Heart right ventricle (tissue), 16 donors: ENCODE measurements around the gene ATP5F1E. TPM values are rescaled to one million over a fixed set of nuclear protein-coding genes. Genes with fewer than 3 reads are reported as not detected.
"Not testable (repeated sequence)": the region's sequence is repeated elsewhere in the genome, so short reads cannot be mapped to it uniquely, and the experiment has no call there.

Experiments
- ATAC-seq, 8 donors: fragments of 200-7000 bp; cut with Tn5 transposase; one replicate each; pipeline ENCODE4 v1.9.1; 2020; ENCODE audit warnings: mild to moderate bottlenecking in 8 of 8, moderate library complexity in 8 of 8, moderate number of reproducible peaks in 1 of 8
- DNase-seq, 2 donors: peaks; one replicate each; pipeline ENCODE4 v3.0.0-alpha.2; 2020
- H3K27ac ChIP-seq, 10 donors: fragments of 200-600 bp; sonication (generic) in 2 of 10; one replicate each; pipeline versions ENCODE4 v1.5.0 to v1.8.0; 2020 to 2022; ENCODE audit warnings: mild to moderate bottlenecking in 3 of 10
- H3K27me3 ChIP-seq, 7 donors: fragments of 200-600 bp; one replicate each; pipeline ENCODE4 v1.8.0; 2021 to 2022; ENCODE audit warnings: mild to moderate bottlenecking in 2 of 7
- H3K36me3 ChIP-seq, 9 donors: fragments of 200-600 bp; sonication (generic) in 1 of 9; one replicate each; pipeline versions ENCODE4 v1.5.0 to v1.8.0; 2020 to 2022; ENCODE audit warnings: mild to moderate bottlenecking in 2 of 9
- H3K4me1 ChIP-seq, 9 donors: fragments of 200-600 bp; sonication (generic) in 1 of 9; one replicate each; pipeline versions ENCODE4 v1.5.0 to v1.8.0; 2020 to 2022; ENCODE audit warnings: mild to moderate bottlenecking in 4 of 9
- H3K4me3 ChIP-seq, 10 donors: fragments of 200-600 bp; sonication (generic) in 2 of 10; one replicate each; pipeline versions ENCODE4 v1.5.0 to v1.8.0; 2020 to 2022; ENCODE audit warnings: mild to moderate bottlenecking in 7 of 10, moderate library complexity in 2 of 10
- H3K9me3 ChIP-seq, 11 donors: fragments of 200-600 bp in 10 of 11; sonication (generic) in 2 of 11; one replicate each; pipeline versions ENCODE4 v1.5.0 to v1.8.0; 2013 to 2022; ENCODE audit warnings: mild to moderate bottlenecking in 2 of 11, control low read depth in 1 of 11, moderate library complexity in 1 of 11
- WGBS, 2 donors: extraction: QIAGEN DNeasy Blood & Tissue Kit; methylation state at CpG; one replicate each; pipeline ENCODE4 v1.1.7; 2013; ENCODE audit warnings: inconsistent platforms in 1 of 2; 5-methylcytosine and 5-hydroxymethylcytosine counted together
- intact Hi-C, 10 donors: fragments of 100-400 bp; cut with DNase I; formaldehyde crosslinking; loops; one replicate each; pipeline versions ENCODE4 v1.11.1 to v1.14.2; 2022
- polyA plus RNA-seq, 2 donors: library from polyadenylated mRNA; stranded (reverse); fragments of 200-250 nt; gene quantifications; one replicate each; pipeline ENCODE4 v1.2.3, GENCODE V29; 2013
- total RNA-seq, 10 donors: library from RNA; stranded (reverse); fragmentation: NEBNext Ultra II Directional in 3 of 10; extraction: Animal tissue kit (Norgen Biotek cat#: 25700) in 3 of 10; gene quantifications; one replicate each; pipeline versions ENCODE4 v1.2.1 to v1.2.4, GENCODE V29; 2021 to 2023
- TF ChIP-seq, protein P1 (sequence below), 9 donors: fragments of 200-600 bp; sonication (generic) in 2 of 9; IDR thresholded peaks; one replicate each; pipeline versions ENCODE4 v1.5.0 to v1.8.0; 2021 to 2022; ENCODE audit warnings: antibody characterized with exemption in 9 of 9, mild to moderate bottlenecking in 5 of 9, moderate library complexity in 1 of 9
- donor health status: Arrhythmogenic right ventricular cardiomyopathy.
- donor health status: ischemic (EF 13 %, LVEDD 7.1; RV severe dilation, severe dysfunction).
- donor health status: healthy with polysubstance abuse.
- donor health status: DM: no; HTN: yes; CAD: no.
- donor health status: DM: no; HTN: no; CAD: no.
- donor health status: ischemic (EF 25% LVEDD 6.9; RV normal size, moderate dysfunction).
- donor health status: ischemic (EF 25% LVEDD 5.7; RV mildly dilated, moderate dysfunction).
- donor health status: healthy.
- donor health status: DM: yes; HTN: yes; CAD: no.
- donor health status: Ischemic cardiomyopathy.
- donor health status: ischemic (EF 35%, LVEDD 5.7; RV mildly dilated, moderate dysfunction).
- donor health status: nonischemic (EF 11% LVEDD 7.7; RV severe dilation, severe dysfunction).
- donor health status: DM: yes; HTN: yes; CAD: no.
- donor health status: PGD.
- donor health status: ischemic (EF 29% LVEDD 5.4; RV normal size, mild dysfunction).
- donor health status: nonischemic (EF 23%, LVEDD 6.1; RV moderate dilation, normal function).

ATP5F1E gene
- total and polyA plus RNA-seq, 12 donors = 84.7 to 155 (median 121) TPM

GRCh38 chr20:58986968-58987517, 45.1 kb downstream of the ATP5F1E start:
- 66 to 73% methylated on average over 8 of the region's 8 CpGs for WGBS, 2 donors
- no peak for ATAC-seq

GRCh38 chr20:58986286-58986967, 45.7 kb downstream of the ATP5F1E start:
- intact Hi-C loops = loop anchor here in 3 of 10 donors (5.0 to 10.0 kb wide), 3 partner anchors 46 to 1272 kb away; partner anchors contain the start of genes ATP5F1E (in 2 of the 3) and PMEPA1 (in 1 of the 3)
- Histone ChIP-seq H3K36me3 (peaks cover 3 to 58% (median 50%) of the 10 kb centered on the region in 9 donors), H3K27me3 (no peaks in the 10 kb centered on the region), H3K27ac (no peak overlapping the region), H3K9me3 (no peaks in the 10 kb centered on the region), H3K4me3 (no peak overlapping the region), H3K4me1 (peaks cover 0 to 42% (median 35%) of the 10 kb centered on the region in 9 donors)
- DNase-seq (no peak), ATAC-seq (no peak)
- 68 to 74% methylated on average over 9 of the region's 9 CpGs for WGBS, 2 donors
- TF ChIP-seq, protein P1, sequence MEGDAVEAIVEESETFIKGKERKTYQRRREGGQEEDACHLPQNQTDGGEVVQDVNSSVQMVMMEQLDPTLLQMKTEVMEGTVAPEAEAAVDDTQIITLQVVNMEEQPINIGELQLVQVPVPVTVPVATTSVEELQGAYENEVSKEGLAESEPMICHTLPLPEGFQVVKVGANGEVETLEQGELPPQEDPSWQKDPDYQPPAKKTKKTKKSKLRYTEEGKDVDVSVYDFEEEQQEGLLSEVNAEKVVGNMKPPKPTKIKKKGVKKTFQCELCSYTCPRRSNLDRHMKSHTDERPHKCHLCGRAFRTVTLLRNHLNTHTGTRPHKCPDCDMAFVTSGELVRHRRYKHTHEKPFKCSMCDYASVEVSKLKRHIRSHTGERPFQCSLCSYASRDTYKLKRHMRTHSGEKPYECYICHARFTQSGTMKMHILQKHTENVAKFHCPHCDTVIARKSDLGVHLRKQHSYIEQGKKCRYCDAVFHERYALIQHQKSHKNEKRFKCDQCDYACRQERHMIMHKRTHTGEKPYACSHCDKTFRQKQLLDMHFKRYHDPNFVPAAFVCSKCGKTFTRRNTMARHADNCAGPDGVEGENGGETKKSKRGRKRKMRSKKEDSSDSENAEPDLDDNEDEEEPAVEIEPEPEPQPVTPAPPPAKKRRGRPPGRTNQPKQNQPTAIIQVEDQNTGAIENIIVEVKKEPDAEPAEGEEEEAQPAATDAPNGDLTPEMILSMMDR (IDR thresholded peaks at IDR 0.05) = no peak

More at GRCh38 chr20:58986968-58987517, 45.1 kb downstream of the ATP5F1E start:
- intact Hi-C loops = loop anchor here in 3 of 10 donors (5.0 to 10.0 kb wide), 3 partner anchors 45 to 1272 kb away; partner anchors contain the start of genes ATP5F1E (in 2 of the 3) and PMEPA1 (in 1 of the 3)
- H3K4me3 ChIP-seq = no peak overlapping the region
- peaks cover 0 to 39% (median 31%) of the 10 kb centered on the region in 9 donors for H3K4me1 ChIP-seq
- peaks cover 3 to 64% (median 57%) of the 10 kb centered on the region in 9 donors for H3K36me3 ChIP-seq
- TF ChIP-seq, protein P1 (IDR thresholded peaks at IDR 0.05) = no peak
- H3K9me3 ChIP-seq = no peaks in the 10 kb centered on the region
- no peaks in the 10 kb centered on the region for H3K27me3 ChIP-seq
- no peak for DNase-seq
- H3K27ac ChIP-seq = no peak overlapping the region

DNA sequence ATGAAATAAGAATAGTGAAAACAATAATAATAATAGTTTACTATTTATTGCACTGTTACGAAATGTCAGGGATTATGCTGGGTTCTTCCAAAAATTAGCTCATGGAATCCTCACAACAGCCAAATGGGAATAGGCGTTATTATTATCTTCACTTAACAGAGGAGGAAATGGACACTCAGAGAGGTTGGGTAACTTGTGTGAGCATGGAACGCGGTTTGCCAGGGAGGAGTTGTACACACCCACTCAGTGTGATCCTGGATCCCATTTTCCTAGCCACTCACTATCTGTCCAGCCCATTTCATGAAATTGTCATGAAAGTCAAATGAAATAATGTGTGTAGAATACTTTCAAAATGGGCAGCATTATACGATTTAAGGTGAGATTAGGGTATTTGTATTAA, 46.5 kb downstream of the ATP5F1E start:
- intact Hi-C loops = loop anchor here in 3 of 10 donors (5.0 to 10.0 kb wide), 3 partner anchors 47 to 1271 kb away; partner anchors contain the start of genes ATP5F1E (in 2 of the 3) and PMEPA1 (in 1 of the 3)
- Histone ChIP-seq H3K27ac (no peak overlapping the region), H3K4me1 (peaks cover 0 to 42% (median 35%) of the 10 kb centered on the region in 9 donors), H3K4me3 (no peak overlapping the region), H3K36me3 (peaks cover 3 to 50% (median 43%) of the 10 kb centered on the region in 9 donors), H3K9me3 (no peaks in the 10 kb centered on the region), H3K27me3 (no peaks in the 10 kb centered on the region)
- ATAC-seq (peak in 1 of 8 donors; percentile 41), DNase-seq (no peak)
- TF ChIP-seq, protein P1 (IDR thresholded peaks at IDR 0.05) = no peak
- 67 to 77% methylated on average over 5 of the region's 5 CpGs for WGBS, 2 donors

GRCh38 chr20:58984691-58985090, 47.4 kb downstream of the ATP5F1E start:
- intact Hi-C loops = loop anchor here in 7 of 10 donors (5.0 to 10.0 kb wide), 8 partner anchors 48 to 1270 kb away; partner anchors contain the start of genes ATP5F1E (in 3 of the 7) and PMEPA1 (in 1 of the 7)
- Histone ChIP-seq H3K36me3 (peaks cover 3 to 40% (median 33%) of the 10 kb centered on the region in 9 donors), H3K9me3 (no peaks in the 10 kb centered on the region), H3K4me1 (peaks cover 0 to 45% (median 35%) of the 10 kb centered on the region in 9 donors), H3K27ac (no peak overlapping the region), H3K27me3 (no peaks in the 10 kb centered on the region), H3K4me3 (no peak overlapping the region)
- 88 to 89% methylated on average over 6 of the region's 6 CpGs for WGBS, 2 donors
- no peak for DNase-seq
- TF ChIP-seq, protein P1 (IDR thresholded peaks at IDR 0.05) = no peak
- no peak for ATAC-seq

DNA sequence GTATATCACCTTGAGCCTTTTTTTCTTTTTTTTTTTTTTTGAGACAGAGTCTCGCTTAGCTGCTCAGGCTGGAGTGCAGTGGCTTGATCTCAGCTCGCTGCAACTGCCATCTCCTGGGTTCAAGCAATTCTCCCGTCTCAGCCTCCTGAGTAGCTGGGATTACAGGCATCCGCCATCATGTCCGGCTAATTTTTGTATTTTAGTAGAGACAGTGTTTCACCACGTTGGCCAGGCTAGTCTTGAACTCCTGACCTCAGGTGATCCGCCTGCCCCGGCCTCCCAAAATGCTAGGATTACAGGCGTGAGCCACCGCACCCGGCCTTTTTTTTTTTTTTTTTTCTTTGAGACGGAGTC, 49.0 kb downstream of the ATP5F1E start:
- not testable (repeated sequence) for H3K9me3 ChIP-seq, DNase-seq, H3K4me3 ChIP-seq, H3K27ac ChIP-seq, ATAC-seq, H3K27me3 ChIP-seq
- Histone ChIP-seq H3K36me3 (peaks cover 0 to 24% (median 20%) of the 10 kb centered on the region in 9 donors), H3K4me1 (peaks cover 0 to 45% (median 35%) of the 10 kb centered on the region in 9 donors)
- WGBS, 2 donors = 93 to 97% methylated on average over 12 of the region's 12 CpGs
- intact Hi-C loops = loop anchor here in 7 of 10 donors (2.0 to 10.0 kb wide), 9 partner anchors 49 to 1268 kb away; partner anchors contain the start of genes ATP5F1E (in 3 of the 7) and PMEPA1 (in 1 of the 7)
